ENCODE results near the gene MAPK10.
A peak's percentile ranks its signal among the peaks of the same experiment; 100 is the strongest.

MAPK10 gene

GRCh38 chr4:86048426-86048825 lies 311.4 kb downstream of the MAPK10 start:
- ChIA-PET CTCF (no interaction called here), POLR2A (no interaction called here)
- DNase-seq (ENCODE audit: extremely low spot score): no peak

GRCh38 chr4:86044593-86044985 lies 315.3 kb downstream of the MAPK10 start:
- DNase-seq (ENCODE audit: extremely low spot score): no peak
- CTCF ChIA-PET: interaction anchor here (1.0 to 1.9 kb wide), 2 partner anchors 10 to 248 kb away, joined by 3 to 8 read pairs; no protein-coding TSS in a partner anchor
- POLR2A ChIA-PET: no interaction called here
- TF ChIP-seq TARDBP (IDR thresholded peaks at IDR 0.05) (no peak), PKNOX1 (IDR thresholded peaks at IDR 0.05) (no peak), FOXM1 (IDR thresholded peaks at IDR 0.05; ENCODE audit: borderline replicate concordance) (no peak), FOXK2 (IDR thresholded peaks at IDR 0.05) (no peak), FOXA1 (IDR thresholded peaks at IDR 0.05) (no peak), SUZ12 (IDR thresholded peaks at IDR 0.05) (no peak), ELF4 (IDR thresholded peaks at IDR 0.05) (no peak), L3MBTL2 (conservative IDR thresholded peaks at IDR 0.05) (no peak), CTBP1 (IDR thresholded peaks at IDR 0.05; ENCODE audit: borderline replicate concordance) (no peak), ARNT (IDR thresholded peaks at IDR 0.05) (no peak), ZNF384 (IDR thresholded peaks at IDR 0.05) (no peak), LEF1 (IDR thresholded peaks at IDR 0.05; ENCODE audit: borderline replicate concordance) (no peak), NFRKB (IDR thresholded peaks at IDR 0.05) (no peak), HDGF (IDR thresholded peaks at IDR 0.05; ENCODE audit: borderline replicate concordance) (no peak), SP1 (IDR thresholded peaks at IDR 0.05) (no peak), BHLHE40 (IDR thresholded peaks at IDR 0.05; ENCODE audit: borderline replicate concordance) (no peak)

More at GRCh38 chr4:86048426-86048825, 311.4 kb downstream of the MAPK10 start:
- TF ChIP-seq ELF4 (IDR thresholded peaks at IDR 0.05) (no peak), CTBP1 (IDR thresholded peaks at IDR 0.05; ENCODE audit: borderline replicate concordance) (no peak), FOXM1 (IDR thresholded peaks at IDR 0.05; ENCODE audit: borderline replicate concordance) (no peak), TARDBP (IDR thresholded peaks at IDR 0.05) (no peak), L3MBTL2 (conservative IDR thresholded peaks at IDR 0.05) (no peak), FOXA1 (IDR thresholded peaks at IDR 0.05) (no peak), BHLHE40 (IDR thresholded peaks at IDR 0.05; ENCODE audit: borderline replicate concordance) (no peak), HDGF (IDR thresholded peaks at IDR 0.05; ENCODE audit: borderline replicate concordance) (no peak), PKNOX1 (IDR thresholded peaks at IDR 0.05) (no peak)

GRCh38 chr4:86043755-86044592 lies 315.9 kb downstream of the MAPK10 start:
- CTCF ChIA-PET: interaction anchor here (1.0 to 2.4 kb wide), 3 partner anchors 10 to 247 kb away, joined by 3 to 14 read pairs (median 8); no protein-coding TSS in a partner anchor
- peak; percentile 33 for DNase-seq (ENCODE audit: extremely low spot score)
- POLR2A ChIA-PET: no interaction called here
- TF ChIP-seq HDGF (IDR thresholded peaks at IDR 0.05; ENCODE audit: borderline replicate concordance): no peak
- TF ChIP-seq NFRKB (IDR thresholded peaks at IDR 0.05): no peak
- no peak for TF ChIP-seq FOXA1 (IDR thresholded peaks at IDR 0.05)
- TF ChIP-seq L3MBTL2 (conservative IDR thresholded peaks at IDR 0.05): no peak
- no peak for TF ChIP-seq BHLHE40 (IDR thresholded peaks at IDR 0.05; ENCODE audit: borderline replicate concordance)
- TF ChIP-seq CTBP1 (IDR thresholded peaks at IDR 0.05; ENCODE audit: borderline replicate concordance): no peak
- TF ChIP-seq ELF4 (IDR thresholded peaks at IDR 0.05): no peak
- no peak for TF ChIP-seq FOXM1 (IDR thresholded peaks at IDR 0.05; ENCODE audit: borderline replicate concordance)
- TF ChIP-seq FOXK2 (IDR thresholded peaks at IDR 0.05): no peak
- no peak for TF ChIP-seq TARDBP (IDR thresholded peaks at IDR 0.05)
- TF ChIP-seq ZNF384 (IDR thresholded peaks at IDR 0.05): no peak
- TF ChIP-seq SP1 (IDR thresholded peaks at IDR 0.05): no peak
- TF ChIP-seq ARNT (IDR thresholded peaks at IDR 0.05): no peak
- no peak for TF ChIP-seq LEF1 (IDR thresholded peaks at IDR 0.05; ENCODE audit: borderline replicate concordance)
- no peak for TF ChIP-seq PKNOX1 (IDR thresholded peaks at IDR 0.05)

GRCh38 chr4:86038037-86038436 lies 321.8 kb downstream of the MAPK10 start:
- POLR2A ChIA-PET: no interaction called here
- no peak for DNase-seq (ENCODE audit: extremely low spot score)
- CTCF ChIA-PET: interaction anchor here (1.0 kb wide), 1 partner anchor 241 kb away, joined by 4 read pairs; no protein-coding TSS in a partner anchor
- TF ChIP-seq L3MBTL2 (conservative IDR thresholded peaks at IDR 0.05): no peak
- TF ChIP-seq BHLHE40 (IDR thresholded peaks at IDR 0.05; ENCODE audit: borderline replicate concordance): no peak
- TF ChIP-seq ELF4 (IDR thresholded peaks at IDR 0.05): no peak
- no peak for TF ChIP-seq PKNOX1 (IDR thresholded peaks at IDR 0.05)
- no peak for TF ChIP-seq FOXM1 (IDR thresholded peaks at IDR 0.05; ENCODE audit: borderline replicate concordance)
- TF ChIP-seq CTBP1 (IDR thresholded peaks at IDR 0.05; ENCODE audit: borderline replicate concordance): no peak
- TF ChIP-seq HDGF (IDR thresholded peaks at IDR 0.05; ENCODE audit: borderline replicate concordance): no peak

GRCh38 chr4:86036736-86037135 lies 323.1 kb downstream of the MAPK10 start:
- ChIA-PET CTCF (interaction anchor here (0.6 kb wide), 2 partner anchors 38 to 200 kb away, joined by 4 to 7 read pairs; no protein-coding TSS in a partner anchor), POLR2A (no interaction called here)
- TF ChIP-seq ARNT (IDR thresholded peaks at IDR 0.05): no peak
- TF ChIP-seq NFRKB (IDR thresholded peaks at IDR 0.05): no peak
- no peak for TF ChIP-seq FOXK2 (IDR thresholded peaks at IDR 0.05)
- TF ChIP-seq LEF1 (IDR thresholded peaks at IDR 0.05; ENCODE audit: borderline replicate concordance): no peak
- no peak for TF ChIP-seq TARDBP (IDR thresholded peaks at IDR 0.05)
- no peak for TF ChIP-seq CTBP1 (IDR thresholded peaks at IDR 0.05; ENCODE audit: borderline replicate concordance)
- no peak for TF ChIP-seq SP1 (IDR thresholded peaks at IDR 0.05)
- TF ChIP-seq HDGF (IDR thresholded peaks at IDR 0.05; ENCODE audit: borderline replicate concordance): no peak
- no peak for TF ChIP-seq ZNF384 (IDR thresholded peaks at IDR 0.05)
- TF ChIP-seq L3MBTL2 (conservative IDR thresholded peaks at IDR 0.05): no peak
- no peak for TF ChIP-seq PKNOX1 (IDR thresholded peaks at IDR 0.05)
- no peak for TF ChIP-seq FOXM1 (IDR thresholded peaks at IDR 0.05; ENCODE audit: borderline replicate concordance)
- TF ChIP-seq BHLHE40 (IDR thresholded peaks at IDR 0.05; ENCODE audit: borderline replicate concordance): no peak
- no peak for TF ChIP-seq ELF4 (IDR thresholded peaks at IDR 0.05)
- no peak for TF ChIP-seq SUZ12 (IDR thresholded peaks at IDR 0.05)
- no peak for TF ChIP-seq FOXA1 (IDR thresholded peaks at IDR 0.05)
- DNase-seq (ENCODE audit: extremely low spot score): no peak
